ENCODE results near the gene CDON.

DNA sequence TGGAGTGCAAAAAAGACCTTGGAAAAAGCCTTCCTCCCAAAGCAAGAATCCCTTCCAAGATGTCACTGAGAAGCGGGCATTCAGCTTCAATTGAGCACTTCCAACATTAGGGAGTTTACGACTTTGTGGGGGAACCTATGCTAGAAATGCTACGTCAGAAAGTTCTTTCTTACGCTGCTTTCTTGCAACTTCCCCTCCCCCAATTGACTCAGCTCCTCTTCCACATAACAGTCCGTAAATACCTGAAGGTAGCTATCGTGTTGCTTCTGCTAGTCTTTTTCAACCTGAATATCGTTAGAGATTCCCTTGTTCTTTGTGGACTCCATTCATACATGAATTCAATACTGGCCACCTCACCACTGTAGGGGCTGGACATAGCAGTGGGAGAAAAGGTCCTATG is 69.8 kb downstream of the CDON start:
- no peak for TF ChIP-seq CREB1 (IDR thresholded peaks at IDR 0.05; ENCODE audit: low read depth)
- TF ChIP-seq FOXM1 (IDR thresholded peaks at IDR 0.05; ENCODE audit: borderline replicate concordance, low read depth), result no peak
- TF ChIP-seq, protein P1, sequence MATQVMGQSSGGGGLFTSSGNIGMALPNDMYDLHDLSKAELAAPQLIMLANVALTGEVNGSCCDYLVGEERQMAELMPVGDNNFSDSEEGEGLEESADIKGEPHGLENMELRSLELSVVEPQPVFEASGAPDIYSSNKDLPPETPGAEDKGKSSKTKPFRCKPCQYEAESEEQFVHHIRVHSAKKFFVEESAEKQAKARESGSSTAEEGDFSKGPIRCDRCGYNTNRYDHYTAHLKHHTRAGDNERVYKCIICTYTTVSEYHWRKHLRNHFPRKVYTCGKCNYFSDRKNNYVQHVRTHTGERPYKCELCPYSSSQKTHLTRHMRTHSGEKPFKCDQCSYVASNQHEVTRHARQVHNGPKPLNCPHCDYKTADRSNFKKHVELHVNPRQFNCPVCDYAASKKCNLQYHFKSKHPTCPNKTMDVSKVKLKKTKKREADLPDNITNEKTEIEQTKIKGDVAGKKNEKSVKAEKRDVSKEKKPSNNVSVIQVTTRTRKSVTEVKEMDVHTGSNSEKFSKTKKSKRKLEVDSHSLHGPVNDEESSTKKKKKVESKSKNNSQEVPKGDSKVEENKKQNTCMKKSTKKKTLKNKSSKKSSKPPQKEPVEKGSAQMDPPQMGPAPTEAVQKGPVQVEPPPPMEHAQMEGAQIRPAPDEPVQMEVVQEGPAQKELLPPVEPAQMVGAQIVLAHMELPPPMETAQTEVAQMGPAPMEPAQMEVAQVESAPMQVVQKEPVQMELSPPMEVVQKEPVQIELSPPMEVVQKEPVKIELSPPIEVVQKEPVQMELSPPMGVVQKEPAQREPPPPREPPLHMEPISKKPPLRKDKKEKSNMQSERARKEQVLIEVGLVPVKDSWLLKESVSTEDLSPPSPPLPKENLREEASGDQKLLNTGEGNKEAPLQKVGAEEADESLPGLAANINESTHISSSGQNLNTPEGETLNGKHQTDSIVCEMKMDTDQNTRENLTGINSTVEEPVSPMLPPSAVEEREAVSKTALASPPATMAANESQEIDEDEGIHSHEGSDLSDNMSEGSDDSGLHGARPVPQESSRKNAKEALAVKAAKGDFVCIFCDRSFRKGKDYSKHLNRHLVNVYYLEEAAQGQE (IDR thresholded peaks at IDR 0.05; ENCODE audit: low read depth), result no peak
- TF ChIP-seq TAF1 (IDR thresholded peaks at IDR 0.05; ENCODE audit: low read depth), result no peak
- no peak for TF ChIP-seq YY1 (IDR thresholded peaks at IDR 0.05; ENCODE audit: low read depth)
- TF ChIP-seq RAD21 (IDR thresholded peaks at IDR 0.05; ENCODE audit: low read depth), result no peak

All from Ishikawa (cell line).